Measurements from ENCODE around the gene GPHN. TPM values are rescaled to one million over a fixed set of nuclear protein-coding genes. Genes with fewer than 3 reads are reported as not detected.
"Not testable (repeated sequence)": the region's sequence is repeated elsewhere in the genome, so short reads cannot be mapped to it uniquely, and the experiment has no call there.

Gene GPHN
- total RNA-seq, 1 donor from 2014 or later: 27.0 TPM

DNA sequence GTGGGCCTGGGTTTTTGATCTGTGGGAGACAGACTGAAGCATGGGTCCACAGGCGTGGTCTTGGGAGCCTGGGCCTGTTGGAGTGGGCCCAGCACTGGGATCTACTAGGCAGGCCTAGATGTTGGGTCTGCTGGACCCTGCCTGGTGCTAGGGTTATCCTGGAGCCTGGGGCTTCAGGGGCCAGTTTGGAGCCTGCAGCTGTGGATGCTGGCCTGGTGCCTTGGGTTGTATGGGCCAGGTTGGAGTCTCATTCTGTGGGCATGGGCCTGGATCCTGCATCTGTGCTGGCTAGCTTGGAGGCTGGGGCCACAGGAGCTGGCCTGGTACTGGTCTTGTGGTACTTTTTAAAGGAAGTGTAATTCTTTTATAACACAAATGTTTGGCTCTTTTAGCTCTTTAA is 68.0 kb downstream of the GPHN start:
- Histone ChIP-seq H3K4me3 (no peak overlapping the region), H3K9me3 (peaks cover 20% of the 10 kb centered on the region), H3K27me3 (ENCODE audit: low read depth) (no peaks in the 10 kb centered on the region), H3K4me1 (no peaks in the 10 kb centered on the region), H3K27ac (no peak overlapping the region), H3K36me3 (no peaks in the 10 kb centered on the region)
- no peak for ATAC-seq
- TF ChIP-seq CTCF (IDR thresholded peaks at IDR 0.05): no peak
- intact Hi-C loops (cut with DNase I): no loop called here
- DNase-seq: no peak

DNA sequence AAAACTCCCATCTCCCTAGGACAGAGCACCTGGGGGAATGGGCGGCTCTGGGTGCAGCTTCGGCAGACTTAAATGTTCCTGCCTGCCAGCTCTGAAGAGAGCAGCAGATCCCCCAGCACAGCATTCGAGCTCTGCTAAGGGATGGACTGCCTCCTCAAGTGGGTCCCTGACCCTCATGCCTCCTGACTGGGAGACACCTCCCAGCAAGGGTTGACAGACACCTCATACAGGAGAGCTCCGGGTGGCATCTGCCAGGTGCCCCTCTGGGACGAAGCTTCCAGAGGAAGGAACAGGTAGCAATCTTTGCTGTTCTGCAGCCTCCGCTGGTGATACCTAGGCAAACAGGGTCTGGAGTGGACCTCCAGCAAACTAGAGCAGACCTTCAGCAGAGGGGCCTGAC is 79.8 kb downstream of the GPHN start:
- H3K36me3 ChIP-seq; H3K4me1 ChIP-seq; H3K27me3 ChIP-seq (ENCODE audit: low read depth); intact Hi-C loops (cut with DNase I); H3K4me3 ChIP-seq; H3K9me3 ChIP-seq; DNase-seq; H3K27ac ChIP-seq; ATAC-seq: not testable (repeated sequence)

- intact Hi-C loops (cut with DNase I): no loop called here
- TF ChIP-seq CTCF (IDR thresholded peaks at IDR 0.05): no peak
- H3K4me3 ChIP-seq: no peak overlapping the region
- ATAC-seq (no peak), DNase-seq (no peak)
- no peaks in the 10 kb centered on the region for H3K27me3 ChIP-seq (ENCODE audit: low read depth)
- peaks cover 15% of the 10 kb centered on the region for H3K9me3 ChIP-seq
- no peaks in the 10 kb centered on the region for H3K36me3 ChIP-seq
- H3K4me1 ChIP-seq: no peaks in the 10 kb centered on the region
- no peak overlapping the region for H3K27ac ChIP-seq
These were observed 87.4 kb downstream of the GPHN start for GRCh38 chr14:66595394-66595793.

DNA sequence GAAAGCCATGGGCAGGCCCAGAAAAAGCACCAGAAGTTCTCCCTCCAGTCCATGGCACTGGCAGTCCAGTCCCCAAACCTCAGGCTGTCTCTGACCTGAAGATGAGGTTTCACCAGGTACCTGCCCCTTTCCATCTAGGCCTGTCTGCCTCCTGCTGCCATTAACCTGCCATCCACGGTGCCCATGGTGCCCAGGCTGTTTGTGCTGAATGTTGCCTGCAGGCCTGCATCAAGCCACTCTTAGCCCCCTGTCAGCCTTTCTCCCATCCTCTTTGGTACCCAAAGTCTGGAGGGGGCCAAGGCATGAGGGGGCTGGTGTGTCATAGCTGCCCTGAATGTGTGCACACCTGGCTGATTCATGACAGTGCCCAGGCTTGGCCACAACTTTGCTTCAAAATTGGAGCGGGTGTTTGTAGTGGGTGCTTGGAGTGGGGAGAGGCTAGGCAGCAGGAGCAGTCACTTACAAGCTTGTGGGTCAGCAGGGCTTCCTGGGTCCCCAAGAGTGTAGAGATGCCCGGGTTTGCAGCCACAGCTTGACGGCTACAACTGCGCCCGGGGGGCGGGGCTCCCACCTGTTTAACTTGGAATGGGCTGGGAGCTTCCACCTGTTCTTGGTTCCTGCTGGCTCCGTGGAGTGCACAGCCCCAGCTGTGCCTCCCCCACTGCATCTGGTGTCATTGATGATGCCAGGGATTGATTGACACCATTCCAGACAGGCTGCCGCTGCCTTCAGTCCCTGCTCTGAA is 88.5 kb downstream of the GPHN start:
- intact Hi-C loops (cut with DNase I): no loop called here
- no peak overlapping the region for H3K27ac ChIP-seq
- TF ChIP-seq CTCF (IDR thresholded peaks at IDR 0.05): no peak
- H3K9me3 ChIP-seq: peaks cover 15% of the 10 kb centered on the region
- peak; percentile 23 for DNase-seq
- no peaks in the 10 kb centered on the region for H3K36me3 ChIP-seq
- H3K4me3 ChIP-seq: no peak overlapping the region
- H3K4me1 ChIP-seq: no peaks in the 10 kb centered on the region
- no peak for ATAC-seq
- no peaks in the 10 kb centered on the region for H3K27me3 ChIP-seq (ENCODE audit: low read depth)

GRCh38 chr14:66600416-66600815 is 92.5 kb downstream of the GPHN start:
- intact Hi-C loops (cut with DNase I): no loop called here
- ATAC-seq: no peak
- Histone ChIP-seq H3K27ac (no peak overlapping the region), H3K9me3 (no peaks in the 10 kb centered on the region), H3K27me3 (ENCODE audit: low read depth) (no peaks in the 10 kb centered on the region), H3K4me1 (no peaks in the 10 kb centered on the region), H3K36me3 (no peaks in the 10 kb centered on the region), H3K4me3 (no peak overlapping the region)
- TF ChIP-seq CTCF (IDR thresholded peaks at IDR 0.05): no peak
- no peak for DNase-seq

DNA sequence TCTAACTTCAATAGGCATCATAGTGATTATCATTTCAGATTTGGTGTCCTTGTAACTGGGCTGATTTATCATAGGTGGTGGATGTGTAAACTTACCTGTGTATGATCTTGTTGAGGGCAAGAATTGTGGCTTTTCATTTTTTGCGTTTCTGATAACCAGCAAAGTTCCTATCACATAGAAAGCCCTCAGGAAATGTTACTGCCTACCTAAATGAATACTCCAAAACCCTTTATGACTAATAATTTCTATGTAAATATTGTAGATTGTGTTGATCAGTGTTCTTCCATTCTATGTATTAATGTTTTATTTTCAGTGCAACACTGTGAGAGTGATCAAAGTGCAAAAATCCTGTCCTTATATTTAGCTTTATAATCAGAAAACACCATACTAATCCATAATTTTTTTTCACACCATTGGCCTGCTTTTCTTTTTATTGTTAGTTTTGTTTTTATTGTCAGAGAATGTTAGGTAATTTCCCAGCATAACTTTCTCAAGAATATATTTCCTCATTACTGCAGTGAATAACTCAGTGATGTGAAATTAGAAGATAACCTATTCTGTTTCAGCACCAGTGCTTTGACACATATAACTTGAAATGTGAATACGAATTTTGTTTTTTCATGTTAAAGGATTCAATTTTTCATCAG is 94.1 kb downstream of the GPHN start:
- intact Hi-C loops (cut with DNase I): no loop called here
- TF ChIP-seq CTCF (IDR thresholded peaks at IDR 0.05): no peak
- no peak for ATAC-seq

More for the DNA sequence above, 94.1 kb downstream of the GPHN start:
- Histone ChIP-seq H3K4me1 (no peaks in the 10 kb centered on the region), H3K27me3 (ENCODE audit: low read depth) (no peaks in the 10 kb centered on the region), H3K36me3 (no peaks in the 10 kb centered on the region), H3K9me3 (no peaks in the 10 kb centered on the region), H3K27ac (no peak overlapping the region), H3K4me3 (no peak overlapping the region)
- DNase-seq: no peak

Data from lower lobe of right lung (tissue), 2 donors.